K562 (cell line): ENCODE results near the gene GEN1.

Source experiments
- CCAR2 ChIP-seq: fragments of 200-400 bp; formaldehyde crosslinking; IDR thresholded peaks from 2 replicates; pipeline ENCODE4 v1.6.1; 2017; ENCODE audit warnings: mild to moderate bottlenecking, low read depth, low read length
- MTF1 ChIP-seq: fragments of 250-450 bp; sonication (Bioruptor Pico); IDR thresholded peaks from 2 replicates; pipeline ENCODE4 v1.9.0; 2021; ENCODE audit warnings: moderate library complexity, mild to moderate bottlenecking, inconsistent platforms, borderline replicate concordance

DNA sequence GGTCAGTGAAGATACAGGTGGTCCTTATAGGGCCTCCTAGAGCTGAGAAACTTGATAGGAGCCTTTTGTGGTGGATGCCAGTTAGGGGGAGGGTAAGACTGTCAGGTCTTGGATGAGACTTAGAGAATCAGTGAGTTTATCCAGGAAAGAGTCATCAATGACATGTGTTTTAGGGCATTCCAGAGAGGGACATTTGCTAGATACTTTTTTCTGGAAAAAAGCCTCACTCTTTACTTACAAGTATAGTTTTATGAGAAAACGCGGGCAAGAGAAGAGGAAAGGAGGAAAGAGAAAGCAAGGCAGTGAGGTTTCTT, 37.8 kb downstream of the GEN1 start:
- TF ChIP-seq MTF1 (no peak), CCAR2 (no peak)
